Ectodermal cell (in vitro differentiated cells): Measurements from ENCODE around the gene TMEM200B.
A peak's percentile ranks its signal among the peaks of the same experiment; 100 is the strongest.
"Not testable (repeated sequence)": the region's sequence is repeated elsewhere in the genome, so short reads cannot be mapped to it uniquely, and the experiment has no call there.

Experiments used
- H3K27ac ChIP-seq: 2 replicates; pipeline ENCODE4 v1.7.0; 2013; ENCODE audit warnings: mild to moderate bottlenecking, low read depth, low read length; ENCODE audit not compliant: insufficient read depth, poor library complexity, severe bottlenecking
- H3K27me3 ChIP-seq: 2 replicates; pipeline ENCODE4 v1.7.0; 2013; ENCODE audit warnings: mild to moderate bottlenecking, low read length; ENCODE audit not compliant: insufficient read depth, control insufficient read depth, poor library complexity, severe bottlenecking
- H3K36me3 ChIP-seq: one replicate; pipeline ENCODE4 v1.7.0; 2013; ENCODE audit warnings: low read length; ENCODE audit not compliant: control insufficient read depth, insufficient read depth
- H3K4me1 ChIP-seq: one replicate; pipeline ENCODE4 v1.7.0; 2013; ENCODE audit warnings: low read length; ENCODE audit not compliant: control insufficient read depth, insufficient read depth
- H3K4me3 ChIP-seq: 2 replicates; pipeline ENCODE4 v1.7.0; 2013; ENCODE audit warnings: low read depth, low read length, control low read depth; ENCODE audit not compliant: insufficient read depth
- H3K9me3 ChIP-seq: 2 replicates; pipeline ENCODE4 v1.7.0; 2013; ENCODE audit warnings: mild to moderate bottlenecking, low read length, moderate library complexity; ENCODE audit not compliant: control insufficient read depth
- WGBS, 2 experiments: methylation state at CpG; one replicate each; pipeline ENCODE4 v1.1.7; 2013; ENCODE audit warnings: missing lambda C conversion rate in 2 of 2; 5-methylcytosine and 5-hydroxymethylcytosine counted together

Gene TMEM200B

GRCh38 chr1:29113413-29114117, 10.1 kb downstream of the TMEM200B start:
- H3K27me3 ChIP-seq = no peaks in the 10 kb centered on the region
- WGBS, 2 experiments = 80 to 86% methylated on average over 6 of the region's 6 CpGs
- H3K4me1 ChIP-seq = no peaks in the 10 kb centered on the region
- no peaks in the 10 kb centered on the region for H3K9me3 ChIP-seq
- H3K4me3 ChIP-seq = no peak overlapping the region
- H3K27ac ChIP-seq = no peak overlapping the region
- peaks cover 13% of the 10 kb centered on the region for H3K36me3 ChIP-seq

- no peak overlapping the region for H3K27ac ChIP-seq
- no peak overlapping the region for H3K4me3 ChIP-seq
- peaks cover 13% of the 10 kb centered on the region for H3K36me3 ChIP-seq
- no peaks in the 10 kb centered on the region for H3K9me3 ChIP-seq
- WGBS, 2 experiments = 89 to 90% methylated on average over 7 of the region's 7 CpGs
- no peaks in the 10 kb centered on the region for H3K27me3 ChIP-seq
- no peaks in the 10 kb centered on the region for H3K4me1 ChIP-seq
Measured at GRCh38 chr1:29112705-29113412, 10.8 kb downstream of the TMEM200B start.

- not testable (repeated sequence) for H3K27me3 ChIP-seq, H3K36me3 ChIP-seq, H3K4me3 ChIP-seq, H3K4me1 ChIP-seq, H3K9me3 ChIP-seq, H3K27ac ChIP-seq
- 84 to 95% methylated on average over 6 of the region's 6 CpGs for WGBS, 2 experiments
Measured at GRCh38 chr1:29108041-29108440, 15.7 kb downstream of the TMEM200B start.

GRCh38 chr1:29105822-29106221, 17.9 kb downstream of the TMEM200B start:
- WGBS, 2 experiments = 94% methylated on average over 6 of the region's 6 CpGs
- H3K4me1 ChIP-seq = no peaks in the 10 kb centered on the region
- peaks cover 5% of the 10 kb centered on the region for H3K36me3 ChIP-seq

GRCh38 chr1:29100487-29100886, 23.2 kb downstream of the TMEM200B start:
- H3K27me3 ChIP-seq = no peaks in the 10 kb centered on the region
- H3K36me3 ChIP-seq = peaks cover 15% of the 10 kb centered on the region
- H3K4me3 ChIP-seq = no peak overlapping the region
- no peak overlapping the region for H3K27ac ChIP-seq
- WGBS, 2 experiments = 100% methylated on average over 1 of the region's 1 CpG; no CpG with 5 or more reads in 1 of the 2 experiments
- peaks cover 11% of the 10 kb centered on the region for H3K4me1 ChIP-seq
- H3K9me3 ChIP-seq = no peaks in the 10 kb centered on the region

More at GRCh38 chr1:29105822-29106221, 17.9 kb downstream of the TMEM200B start:
- no peak overlapping the region for H3K27ac ChIP-seq
- H3K27me3 ChIP-seq = no peaks in the 10 kb centered on the region
- no peaks in the 10 kb centered on the region for H3K9me3 ChIP-seq
- H3K4me3 ChIP-seq = no peak overlapping the region

DNA sequence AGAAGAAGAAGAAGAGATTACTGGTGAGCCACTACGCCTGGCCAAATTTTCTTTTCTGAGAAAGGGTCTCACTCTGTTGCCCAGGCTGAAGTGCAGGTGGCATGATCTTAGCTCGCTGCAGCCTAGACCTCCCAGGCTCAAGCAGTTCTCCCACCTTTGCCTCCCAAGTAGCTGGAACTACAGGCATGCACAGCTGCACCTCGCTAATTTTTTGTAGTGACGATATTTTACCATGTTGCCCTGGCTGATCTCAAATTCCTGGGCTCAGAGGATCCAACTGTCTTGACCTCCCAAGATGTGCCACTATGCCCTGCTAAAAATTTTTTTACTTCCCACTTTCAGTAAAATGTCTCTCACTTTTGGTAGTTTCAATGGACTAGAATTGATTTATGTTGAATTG, 24.4 kb downstream of the TMEM200B start:
- Histone ChIP-seq H3K36me3 (peaks cover 15% of the 10 kb centered on the region), H3K4me3 (no peak overlapping the region)
- WGBS, 2 experiments = 95 to 97% methylated on average over 4 of the region's 4 CpGs

GRCh38 chr1:29096231-29096886, 27.3 kb downstream of the TMEM200B start:
- WGBS, 2 experiments = 71 to 76% methylated on average over 4 of the region's 4 CpGs
- Histone ChIP-seq H3K36me3 (peaks cover 15% of the 10 kb centered on the region), H3K4me1 (peaks cover 11% of the 10 kb centered on the region), H3K9me3 (no peaks in the 10 kb centered on the region), H3K27ac (peak overlapping the region; percentile 63), H3K27me3 (no peaks in the 10 kb centered on the region), H3K4me3 (no peak overlapping the region)

More for the DNA sequence above, 24.4 kb downstream of the TMEM200B start:
- H3K27me3 ChIP-seq = no peaks in the 10 kb centered on the region
- no peaks in the 10 kb centered on the region for H3K9me3 ChIP-seq
- H3K27ac ChIP-seq = no peak overlapping the region
- peaks cover 11% of the 10 kb centered on the region for H3K4me1 ChIP-seq

DNA sequence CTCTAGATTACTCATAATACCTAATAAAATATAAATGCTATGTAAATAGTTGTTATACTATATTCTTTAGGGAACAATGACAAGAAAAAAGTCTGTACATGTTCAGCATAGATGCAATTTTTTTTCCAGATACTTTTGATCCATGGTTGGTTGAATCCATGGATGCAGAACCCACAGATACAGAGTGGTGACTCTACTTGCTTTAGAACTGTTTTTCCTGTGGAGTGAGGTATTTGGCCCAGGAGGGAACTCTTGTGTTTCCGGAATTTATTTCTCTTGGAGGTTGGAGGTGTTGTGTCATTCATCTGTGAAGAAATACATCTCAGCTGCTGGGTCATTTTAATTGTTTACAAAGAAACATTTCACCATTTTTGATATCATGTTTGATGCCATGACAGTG, 28.7 kb downstream of the TMEM200B start:
- whole genome bisulfite sequencing, 2 experiments = 86 to 96% methylated on average over 1 of the region's 1 CpG
- Histone ChIP-seq H3K4me3 (no peak overlapping the region), H3K4me1 (peaks cover 11% of the 10 kb centered on the region), H3K27me3 (no peaks in the 10 kb centered on the region), H3K36me3 (peaks cover 14% of the 10 kb centered on the region), H3K9me3 (no peaks in the 10 kb centered on the region), H3K27ac (no peak overlapping the region)

GRCh38 chr1:29094433-29094832, 29.3 kb downstream of the TMEM200B start:
- Histone ChIP-seq H3K36me3 (peaks cover 9% of the 10 kb centered on the region), H3K27me3 (no peaks in the 10 kb centered on the region), H3K4me3 (no peak overlapping the region), H3K9me3 (no peaks in the 10 kb centered on the region), H3K4me1 (peaks cover 11% of the 10 kb centered on the region), H3K27ac (no peak overlapping the region)
- 95 to 96% methylated on average over 3 of the region's 3 CpGs for WGBS, 2 experiments

GRCh38 chr1:29092704-29093103, 31.0 kb downstream of the TMEM200B start:
- not testable (repeated sequence) for H3K27me3 ChIP-seq
- WGBS, 2 experiments = 87 to 94% methylated on average over 3 to 5 of the region's 5 CpGs

More at GRCh38 chr1:29092704-29093103, 31.0 kb downstream of the TMEM200B start:
- H3K27ac ChIP-seq, H3K4me3 ChIP-seq, H3K36me3 ChIP-seq, H3K9me3 ChIP-seq: not testable (repeated sequence)
- peaks cover 11% of the 10 kb centered on the region for H3K4me1 ChIP-seq
